Muscle of back (tissue), 11 donors: Measurements from ENCODE around the gene DLX3. TPM values are rescaled to one million over a fixed set of nuclear protein-coding genes. Genes with fewer than 3 reads are reported as not detected.
A peak's percentile ranks its signal among the peaks of the same experiment; 100 is the strongest.

ENCODE experiments used
- DNase-seq, 3 donors: peaks; one replicate each; pipeline versions ENCODE4 v3.0.0 to v3.0.0-alpha.2; 2013
- polyA plus RNA-seq, 10 donors: library from polyadenylated mRNA; unstranded; fragments of 120-200 nt; gene quantifications; one replicate each; pipeline ENCODE4 v1.2.1, GENCODE V29; 2013; ENCODE audit not compliant: insufficient read length in 10 of 10

The DLX3 gene
- polyA plus RNA-seq, 10 donors, result 0.05 to 2.8 (median 0.09) TPM; not detected in 4

DNA sequence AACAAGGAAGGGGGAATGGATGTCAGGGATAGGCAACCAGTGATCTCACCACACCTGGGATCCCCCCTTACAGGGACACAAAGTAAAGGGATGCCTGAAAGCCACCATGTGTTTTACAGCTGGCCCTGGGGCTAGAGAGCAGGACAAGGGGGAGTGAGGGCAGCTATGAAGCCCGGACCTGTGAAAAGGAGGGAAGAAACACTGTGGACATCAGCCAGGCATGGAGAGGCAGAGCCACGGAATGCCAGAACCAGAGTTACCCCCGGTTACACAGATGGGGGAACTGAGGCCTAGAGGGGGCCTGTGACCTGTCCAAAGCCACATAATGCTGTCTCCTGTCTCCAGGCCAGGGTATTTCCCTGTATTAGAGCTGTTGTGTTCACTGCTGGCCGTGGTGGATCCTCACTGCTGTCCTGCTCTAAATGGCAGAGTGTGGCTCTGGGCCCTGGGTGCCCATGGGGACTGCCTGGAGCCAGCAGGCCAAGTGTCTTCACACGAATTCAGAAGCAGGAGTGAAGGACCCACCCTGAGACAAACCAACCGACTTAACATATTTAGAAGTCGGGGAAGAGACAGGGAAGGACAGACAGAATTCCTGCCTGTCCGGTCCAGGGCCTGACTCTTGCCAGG lies 31.1 kb upstream of the DLX3 start:
- DNase-seq, result no peak

DNA sequence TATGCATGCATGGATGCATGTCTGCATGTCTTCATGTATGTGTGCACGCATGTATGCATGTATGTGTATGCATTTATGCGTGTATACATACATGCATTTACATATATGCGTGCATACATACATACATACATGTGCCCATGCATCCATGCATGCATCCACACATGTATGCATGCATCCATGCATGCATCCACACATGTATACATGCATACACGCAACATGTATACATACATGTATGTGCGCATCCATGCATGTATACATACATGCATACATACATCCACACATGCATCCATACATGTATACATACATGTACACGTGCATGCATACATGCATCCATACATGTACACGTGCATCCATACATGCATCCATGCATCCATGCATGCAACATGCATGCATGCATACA lies 29.8 kb upstream of the DLX3 start:
- DNase-seq, result no peak

- DNase-seq, result no peak
Measured at GRCh38 chr17:50023520-50023919, 28.5 kb upstream of the DLX3 start.

DNA sequence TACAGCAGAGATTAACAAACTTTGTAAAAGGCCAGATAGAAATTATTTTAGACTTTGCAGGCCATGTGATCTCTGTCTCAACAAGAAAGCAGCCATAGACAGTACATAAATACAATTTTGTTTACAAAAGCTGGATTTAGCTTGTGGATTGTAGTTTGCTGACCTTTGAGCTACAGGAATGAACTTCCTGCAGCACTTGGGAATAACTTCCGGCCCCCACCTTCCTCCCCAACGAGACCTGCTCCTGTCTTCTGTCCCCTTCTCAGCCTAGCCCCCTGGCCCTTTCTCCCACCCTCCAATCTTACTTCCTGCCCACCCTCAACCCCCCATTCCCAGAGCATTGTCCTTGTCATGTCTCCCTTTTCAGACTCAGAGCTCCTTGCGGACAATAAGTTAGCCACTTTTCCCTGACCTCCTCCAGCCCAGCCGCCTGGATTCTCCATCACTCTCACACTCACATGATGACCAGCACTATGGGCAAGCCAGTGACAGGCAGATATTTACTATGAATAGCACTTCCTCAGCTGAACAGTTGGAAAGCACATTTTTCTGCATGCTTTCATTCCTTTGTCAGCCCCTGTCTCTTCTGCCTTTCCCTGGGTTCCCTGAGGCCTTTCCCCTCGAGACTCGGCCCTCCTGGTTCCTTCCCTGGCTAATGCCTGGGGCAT lies 27.6 kb upstream of the DLX3 start:
- peak in 1 of 3 donors; percentile 14 for DNase-seq

DNA sequence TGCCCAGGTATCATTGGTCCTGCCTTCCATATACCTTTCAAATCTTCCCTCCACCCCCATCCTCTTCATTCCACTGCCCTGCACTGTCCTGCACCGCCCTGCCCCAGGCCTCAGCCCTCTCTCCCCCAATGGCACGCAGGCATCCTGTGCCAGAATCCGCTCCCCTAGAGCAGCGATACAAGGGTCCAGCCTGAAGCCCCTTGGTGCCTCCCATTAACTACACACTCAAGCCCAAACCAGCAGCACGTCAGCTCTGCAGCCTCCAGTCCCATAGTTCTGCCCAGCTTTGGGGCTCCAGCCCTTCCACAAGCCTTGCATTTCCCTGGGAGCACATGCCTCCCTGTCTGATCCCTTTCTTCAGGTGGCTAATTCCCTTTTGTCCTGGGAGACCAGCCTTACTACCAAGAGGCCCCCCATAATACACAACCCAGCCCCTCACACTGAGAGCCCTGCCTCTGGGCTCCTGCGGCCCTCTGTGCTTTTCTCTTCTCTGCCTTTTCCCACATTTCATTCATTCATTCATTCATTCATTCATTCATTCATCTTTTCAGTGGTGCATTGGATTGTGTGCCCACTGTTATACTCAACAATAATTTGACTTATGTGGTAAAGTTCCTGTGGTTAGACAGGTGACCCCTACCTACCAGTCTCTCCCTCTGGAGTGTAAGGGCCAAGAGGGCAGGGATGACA lies 26.8 kb upstream of the DLX3 start:
- DNase-seq, result no peak

DNA sequence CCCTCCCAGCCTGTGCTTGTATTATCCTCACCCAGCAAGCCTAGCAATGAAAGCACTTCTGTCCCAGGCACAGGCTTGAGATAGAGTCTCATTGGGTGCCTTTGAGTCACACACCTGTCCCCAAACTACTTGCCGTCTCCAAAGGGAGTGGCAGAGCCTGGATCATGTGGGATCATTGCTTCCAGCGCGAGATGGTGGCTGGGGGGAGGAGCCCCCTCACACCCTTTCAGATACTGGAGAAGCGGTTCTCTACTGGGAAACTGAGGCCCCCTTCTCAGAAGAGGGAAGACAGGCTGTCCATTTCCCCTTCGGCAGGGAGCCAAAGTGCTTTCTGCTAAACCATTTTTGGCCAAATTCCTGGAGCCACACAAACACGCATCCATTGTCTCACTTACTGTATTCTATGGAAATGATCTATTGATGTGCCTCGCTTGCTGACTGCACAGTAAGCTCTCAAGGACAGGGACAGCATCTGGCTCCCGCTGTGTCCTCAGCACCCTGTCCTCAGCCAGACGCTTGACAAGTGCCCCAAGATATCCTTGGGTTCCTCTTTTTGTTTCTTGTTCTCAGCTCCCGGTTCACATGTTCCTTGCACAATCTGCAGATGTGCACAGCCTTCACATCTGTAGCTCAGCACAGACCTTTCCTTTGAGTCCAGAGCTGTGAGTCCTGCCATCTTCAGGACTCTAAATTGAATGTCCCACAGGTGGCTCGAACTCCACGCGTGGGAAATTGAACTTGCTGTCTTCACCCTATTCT lies 26.0 kb upstream of the DLX3 start:
- no peak for DNase-seq

- no peak for DNase-seq
Measured at GRCh38 chr17:50018909-50019308, 23.9 kb upstream of the DLX3 start.

DNA sequence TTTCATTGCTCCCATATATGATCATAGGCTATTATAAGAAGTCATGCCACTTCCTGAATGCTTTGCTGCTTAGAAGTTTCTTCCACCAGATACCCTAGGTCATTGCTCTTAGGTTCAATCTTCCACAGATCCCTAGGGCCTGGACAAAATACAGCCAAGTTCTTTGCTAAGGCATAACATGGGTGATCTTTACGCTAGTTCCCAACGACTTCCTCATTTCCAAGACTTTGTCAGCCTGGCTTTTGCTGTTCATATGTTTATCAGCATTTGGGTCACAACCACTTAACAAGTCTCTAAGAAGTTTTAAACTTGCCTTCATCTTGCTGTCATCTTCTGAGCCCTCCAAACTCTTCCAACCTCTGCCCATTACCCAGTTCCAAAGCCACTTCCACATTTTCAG lies 20.1 kb upstream of the DLX3 start:
- DNase-seq, result no peak

- no peak for DNase-seq
Measured at GRCh38 chr17:50014471-50015088, 19.6 kb upstream of the DLX3 start.

DNA sequence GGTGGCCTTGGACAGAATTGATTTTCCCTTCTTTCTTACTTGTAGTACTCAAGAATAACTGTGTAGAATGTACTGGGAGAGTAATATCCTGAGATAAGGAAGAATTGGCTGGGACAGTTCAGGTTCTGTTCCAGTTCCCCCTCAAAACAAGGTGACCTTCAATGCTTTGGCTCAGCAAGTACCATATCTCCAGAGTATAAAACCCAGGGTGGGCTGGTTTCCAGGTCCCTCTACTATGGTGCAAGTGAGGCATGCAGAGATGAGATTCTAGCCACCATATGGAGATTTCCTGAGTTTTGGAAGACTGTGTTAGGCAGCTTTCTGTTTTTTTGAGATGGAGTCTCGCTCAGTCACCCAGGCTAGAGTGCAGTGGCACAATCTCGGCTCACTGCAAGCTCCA lies 18.1 kb upstream of the DLX3 start:
- no peak for DNase-seq

GRCh38 chr17:50009282-50009681 lies 14.3 kb upstream of the DLX3 start:
- DNase-seq, result no peak

DNA sequence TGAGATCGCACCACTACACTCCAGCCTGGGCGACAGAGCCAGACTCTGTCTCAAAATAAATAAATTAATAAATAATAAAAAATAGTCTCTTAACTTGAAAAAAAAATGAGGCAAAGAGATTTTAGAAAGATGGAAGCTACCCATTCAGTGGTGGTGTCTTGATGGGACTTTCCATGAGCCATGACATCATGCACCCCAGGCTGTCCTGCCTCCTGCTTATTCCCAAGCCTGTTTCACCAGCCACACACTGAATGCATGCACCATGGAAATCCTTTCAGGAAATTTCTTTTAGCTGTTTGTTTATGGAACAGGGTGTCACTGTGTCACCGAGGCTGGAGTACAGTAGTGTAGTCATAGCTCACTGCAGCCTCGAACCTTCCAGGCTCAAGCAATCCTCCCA lies 8.9 kb upstream of the DLX3 start:
- DNase-seq, result no peak

- no peak for DNase-seq
Measured at GRCh38 chr17:49998836-49999511, 4.0 kb upstream of the DLX3 start.

DNA sequence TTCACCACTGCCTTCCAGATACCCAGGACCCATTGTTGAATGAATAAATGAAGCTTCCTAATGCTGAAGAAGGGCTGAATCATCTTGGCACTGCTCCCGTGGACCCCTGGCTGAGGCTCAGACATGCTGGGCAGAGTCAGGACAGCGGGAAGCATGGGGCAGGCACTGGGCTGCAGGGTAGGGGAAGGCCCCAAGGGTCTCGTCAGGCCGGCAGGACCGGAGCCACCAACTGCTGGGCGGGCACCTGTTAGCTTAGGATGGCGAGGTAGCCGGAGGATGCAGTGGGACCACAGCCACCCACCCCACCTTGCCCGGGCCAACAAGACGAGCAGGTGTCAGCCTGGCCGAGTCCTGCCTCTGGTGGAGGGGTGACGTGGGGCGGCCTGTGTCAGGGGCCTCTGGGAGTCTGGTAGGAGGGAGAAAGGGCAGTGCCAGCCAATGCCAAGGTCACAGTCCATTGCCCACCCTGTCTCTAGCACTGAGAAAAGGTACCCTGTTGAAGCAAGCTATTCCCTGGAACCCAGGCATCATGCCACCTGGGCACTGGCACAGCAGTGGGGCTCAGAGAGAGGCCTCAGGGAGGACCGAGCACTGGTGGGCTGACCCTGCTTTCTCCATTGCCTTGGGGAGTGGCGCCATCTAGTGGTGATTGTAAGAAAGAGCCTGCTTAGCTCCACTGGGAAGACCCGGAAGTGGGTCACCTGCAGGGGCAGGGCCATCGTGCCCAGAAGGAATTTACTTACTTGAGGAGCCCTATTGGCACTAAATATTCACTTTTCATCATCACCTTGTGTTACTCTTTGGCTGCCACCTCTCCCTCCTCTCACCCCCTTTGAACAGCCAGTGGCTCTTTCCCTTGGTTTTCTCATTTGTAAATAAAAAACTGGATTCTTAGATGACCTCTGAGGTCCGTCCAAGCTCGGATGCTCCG lies 3.0 kb upstream of the DLX3 start:
- DNase-seq, result peak; percentile 74 to 88 (median 87)

DNA sequence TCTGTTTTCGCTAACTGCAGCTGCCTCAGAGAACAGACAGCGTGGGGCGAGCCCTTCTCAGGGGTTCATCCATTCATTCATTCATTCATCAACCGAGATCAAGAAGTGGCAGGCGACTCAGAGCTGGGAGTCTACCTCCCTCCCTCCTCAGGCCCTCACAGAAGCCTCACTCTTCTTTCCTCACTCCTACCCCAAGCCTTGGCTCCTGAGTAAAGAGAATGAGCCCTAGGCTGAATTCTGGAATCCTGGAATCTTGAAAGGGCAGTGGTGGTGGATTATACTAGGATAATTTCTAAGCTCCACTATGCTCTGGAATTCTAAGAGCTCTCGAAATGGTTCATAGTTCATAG lies 2.3 kb upstream of the DLX3 start:
- DNase-seq, result no peak

- peak; percentile 10 to 76 (median 57) for DNase-seq
Measured at GRCh38 chr17:49996495-49997300, 1.7 kb upstream of the DLX3 start.

- no peak for DNase-seq
Measured at GRCh38 chr17:49996121-49996494, 1.1 kb upstream of the DLX3 start.

GRCh38 chr17:49994085-49995054 lies 654 bp downstream of the DLX3 start:
- no peak for DNase-seq
